Cardiac muscle cell (in vitro differentiated cells and primary cell): ENCODE results near the gene INTS6. TPM values are rescaled to one million over a fixed set of nuclear protein-coding genes. Genes with fewer than 3 reads are reported as not detected.

Experiments
- DNase-seq, 2 donors: peaks; one replicate each; pipeline versions ENCODE4 v3.0.0 to v3.0.0-alpha.2; 2010 to 2017; ENCODE audit warnings: low read depth in 1 of 2, low spot score in 1 of 2
- H3K27ac ChIP-seq: fragments of 200-600 bp; sonication (generic); 2 replicates; pipeline ENCODE4 v1.5.1; 2016
- H3K27me3 ChIP-seq: fragments of 200-600 bp; sonication (generic); 2 replicates; pipeline ENCODE4 v1.6.0; 2016; ENCODE audit warnings: control low read depth
- H3K36me3 ChIP-seq: fragments of 200-600 bp; sonication (generic); 2 replicates; pipeline ENCODE4 v1.5.1; 2016; ENCODE audit warnings: control low read depth
- H3K4me1 ChIP-seq: fragments of 200-600 bp; sonication (generic); 2 replicates; pipeline ENCODE4 v1.8.1; 2017; ENCODE audit warnings: low read depth, mild to moderate bottlenecking, mixed run types
- H3K4me3 ChIP-seq: fragments of 200-600 bp; sonication (generic); 2 replicates; pipeline ENCODE4 v1.5.1; 2016; ENCODE audit warnings: mild to moderate bottlenecking
- H3K9me3 ChIP-seq: fragments of 200-600 bp; sonication (generic); 2 replicates; pipeline ENCODE4 v1.5.1; 2017; ENCODE audit warnings: low read depth, mild to moderate bottlenecking, control low read depth
- CTCF ChIP-seq: IDR thresholded peaks from 2 replicates; pipeline ENCODE4 v1.5.1; 2012; ENCODE audit warnings: low read depth, mild to moderate bottlenecking, low read length
- polyA plus RNA-seq: library from polyadenylated mRNA; unstranded; fragments of >200 nt; fragmentation: Nextera tagmentation; extraction: Ambion mirVana; gene quantifications from 2 replicates; pipeline ENCODE4 v1.2.1, GENCODE V29; 2016
- total RNA-seq: library from RNA; depleted of rRNA; stranded (reverse); fragments of >200 nt; gene quantifications from 2 replicates; pipeline ENCODE4 v1.2.3, GENCODE V29; 2016

The INTS6 gene
- total and polyA plus RNA-seq, 2 experiments from 2014 or later: 22.5 to 29.7 TPM

DNA sequence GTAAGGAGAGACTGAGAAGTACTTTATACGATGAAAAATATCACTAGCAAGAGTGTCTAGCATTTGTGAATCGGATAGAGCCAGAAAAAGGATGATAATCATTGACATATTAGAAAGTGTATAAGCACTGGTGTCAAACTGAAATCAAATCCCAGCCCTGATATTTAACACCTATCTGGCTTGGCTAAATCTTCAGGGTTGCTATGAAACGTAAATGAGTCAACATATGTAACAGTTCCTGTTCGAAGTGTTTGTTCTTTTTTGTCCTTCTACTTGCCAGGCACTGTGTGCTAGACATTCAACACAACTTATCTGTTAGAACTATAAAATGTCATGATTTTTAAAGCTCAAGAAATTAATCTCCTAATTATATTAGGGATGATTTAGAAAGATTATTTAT lies 72.6 kb downstream of the INTS6 start:
- no peaks in the 10 kb centered on the region for H3K9me3 ChIP-seq
- H3K27ac ChIP-seq: no peak overlapping the region
- no peaks in the 10 kb centered on the region for H3K27me3 ChIP-seq
- no peak overlapping the region for H3K4me3 ChIP-seq
- H3K36me3 ChIP-seq: peaks cover 50% of the 10 kb centered on the region
- no peaks in the 10 kb centered on the region for H3K4me1 ChIP-seq
- no peak for TF ChIP-seq CTCF
- peak in 1 of 2 donors; percentile 65 for DNase-seq

DNA sequence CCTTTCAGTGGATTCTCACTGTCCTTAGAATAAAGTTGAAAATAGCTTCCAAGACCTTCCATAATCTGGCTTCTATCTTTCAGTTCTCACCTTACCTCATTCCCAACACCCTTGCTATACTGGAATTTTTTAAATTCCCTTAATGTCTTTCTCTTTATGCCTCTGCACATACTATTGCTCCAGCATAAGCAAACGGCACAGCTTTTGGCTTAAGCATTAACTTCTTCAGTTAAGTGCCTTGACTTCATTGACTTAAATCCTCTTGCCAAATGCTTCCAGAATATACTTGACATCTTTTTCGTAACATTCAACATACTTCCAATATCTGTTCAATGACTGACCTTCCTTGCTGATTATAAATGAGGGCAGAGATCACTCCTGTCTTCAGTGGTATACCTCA lies 79.4 kb downstream of the INTS6 start:
- H3K9me3 ChIP-seq: no peaks in the 10 kb centered on the region
- H3K36me3 ChIP-seq: peaks cover 52% of the 10 kb centered on the region

GRCh38 chr13:51371768-51372399 lies 81.0 kb downstream of the INTS6 start:
- Histone ChIP-seq H3K4me3 (no peak overlapping the region), H3K9me3 (no peaks in the 10 kb centered on the region), H3K36me3 (peaks cover 53% of the 10 kb centered on the region), H3K4me1 (no peaks in the 10 kb centered on the region), H3K27ac (no peak overlapping the region), H3K27me3 (no peaks in the 10 kb centered on the region)
- no peak for DNase-seq
- TF ChIP-seq CTCF: no peak

More for the DNA sequence above, 79.4 kb downstream of the INTS6 start:
- TF ChIP-seq CTCF: no peak
- H3K27ac ChIP-seq: no peak overlapping the region
- no peak for DNase-seq
- H3K27me3 ChIP-seq: no peaks in the 10 kb centered on the region
- no peak overlapping the region for H3K4me3 ChIP-seq
- H3K4me1 ChIP-seq: no peaks in the 10 kb centered on the region

GRCh38 chr13:51370811-51371210 lies 82.0 kb downstream of the INTS6 start:
- Histone ChIP-seq H3K36me3 (peaks cover 43% of the 10 kb centered on the region), H3K4me3 (no peak overlapping the region), H3K27me3 (no peaks in the 10 kb centered on the region)

DNA sequence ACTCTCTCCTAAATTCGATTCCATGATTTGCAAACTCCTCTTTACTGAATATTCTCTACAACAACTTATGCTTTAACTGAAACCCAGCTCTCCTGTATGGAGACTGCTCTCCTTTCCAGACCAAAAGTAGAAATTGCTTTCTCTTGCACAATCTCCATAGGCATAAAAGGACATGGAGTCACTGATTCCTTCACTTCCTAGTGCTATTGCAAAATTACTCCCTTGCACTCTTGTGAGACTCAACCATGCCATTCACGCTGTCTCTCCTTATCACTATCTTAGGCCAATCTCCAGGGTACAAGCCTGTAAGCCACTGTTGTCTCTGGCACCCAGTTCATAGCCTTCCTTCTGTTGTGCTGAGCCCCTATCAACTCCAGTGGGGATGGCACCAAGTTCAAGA lies 82.7 kb downstream of the INTS6 start:
- H3K27ac ChIP-seq: no peak overlapping the region
- no peak for TF ChIP-seq CTCF
- no peaks in the 10 kb centered on the region for H3K9me3 ChIP-seq
- DNase-seq: peak in 1 of 2 donors; percentile 80
- H3K36me3 ChIP-seq: peaks cover 44% of the 10 kb centered on the region
- no peaks in the 10 kb centered on the region for H3K4me1 ChIP-seq
- H3K27me3 ChIP-seq: no peaks in the 10 kb centered on the region
- H3K4me3 ChIP-seq: no peak overlapping the region

More at GRCh38 chr13:51370811-51371210, 82.0 kb downstream of the INTS6 start:
- Histone ChIP-seq H3K4me1 (no peaks in the 10 kb centered on the region), H3K27ac (no peak overlapping the region), H3K9me3 (no peaks in the 10 kb centered on the region)
- TF ChIP-seq CTCF: no peak
- no peak for DNase-seq
